ENCODE measurements around the gene WNT2B. TPM values are rescaled to one million over a fixed set of nuclear protein-coding genes. Genes with fewer than 3 reads are reported as not detected.

The WNT2B gene
- total and polyA plus RNA-seq, 10 of the 15 experiments (the other 5 are each of a cell fraction or from before 2014, with no cell fraction given): 0.02 to 1.1 (median 0.14) TPM

- WGBS (ENCODE audit: insufficient coverage, insufficient replicate concordance, low lambda C conversion rate, missing lambda C conversion rate): 95% methylated on average over 6 of the region's 6 CpGs
- no peak for FAIRE-seq
- BruUV-seq (replicated peaks): no TSS peak
- CTCF ChIA-PET: interaction anchor here (1.5 kb wide), 1 partner anchor 272 kb away, joined by 3 read pairs; no protein-coding TSS in a partner anchor
- no peaks in the 10 kb centered on the region for H3K79me2 ChIP-seq (ENCODE audit: control insufficient read depth, insufficient read depth, low read length)
- H3K27ac ChIP-seq (ENCODE audit: control insufficient read depth, insufficient read depth): no peak overlapping the region
- ATAC-seq: no peak
- H3K36me3 ChIP-seq (ENCODE audit: control insufficient read depth in 2 of 2, insufficient read depth in 2 of 2, low read length in 1 of 2): no peaks in the 10 kb centered on the region
- RAD21 ChIA-PET (ENCODE audit: unreplicated experiment): no interaction called here
- H3K4me1 ChIP-seq (ENCODE audit: control insufficient read depth, insufficient read depth, low read length): no peaks in the 10 kb centered on the region
- no peak overlapping the region for H3K9ac ChIP-seq (ENCODE audit: control insufficient read depth, insufficient read depth, low read length)
- TF ChIP-seq KDM1A (IDR thresholded peaks at IDR 0.05; ENCODE audit: borderline replicate concordance) (no peak), DPF2 (IDR thresholded peaks at IDR 0.05) (no peak), CEBPZ (IDR thresholded peaks at IDR 0.05; ENCODE audit: low read depth, low read length) (no peak), NFIC (IDR thresholded peaks at IDR 0.05; ENCODE audit: low read depth, low read length) (no peak), CREB1 (IDR thresholded peaks at IDR 0.05; ENCODE audit: low read depth) (no peak), ZNF622 (IDR thresholded peaks at IDR 0.05) (no peak), NRF1 (conservative IDR thresholded peaks at IDR 0.05; ENCODE audit: low read depth, low read length) (no peak), MTA3 (IDR thresholded peaks at IDR 0.05; ENCODE audit: borderline replicate concordance, low read length) (no peak), MTA2 (IDR thresholded peaks at IDR 0.05; ENCODE audit: low read depth) (no peak), TARDBP (IDR thresholded peaks at IDR 0.05; ENCODE audit: borderline replicate concordance) (no peak), MYB (IDR thresholded peaks at IDR 0.05; ENCODE audit: borderline replicate concordance, low read depth, low read length) (no peak), ZSCAN29 (IDR thresholded peaks at IDR 0.05) (no peak), ZNF217 (IDR thresholded peaks at IDR 0.05) (no peak), BMI1 (IDR thresholded peaks at IDR 0.05; ENCODE audit: borderline replicate concordance) (no peak), ATF7 (IDR thresholded peaks at IDR 0.05; ENCODE audit: low read depth) (no peak), ZNF592 (IDR thresholded peaks at IDR 0.05) (no peak), HDGF (IDR thresholded peaks at IDR 0.05) (no peak)
- POLR2A ChIA-PET: no interaction called here
- H3K4me3 ChIP-seq: no peak overlapping the region
- no peaks in the 10 kb centered on the region for H3K9me3 ChIP-seq (replicated peaks; ENCODE audit: control insufficient read depth, insufficient read depth, low read length)
- H4K20me1 ChIP-seq (ENCODE audit: control insufficient read depth, insufficient read depth): no peaks in the 10 kb centered on the region
- SMC1A ChIA-PET (ENCODE audit: uncharacterized antibody, unreplicated experiment): interaction anchor here (1.9 kb wide), 1 partner anchor 10 kb away, joined by 5 read pairs; no protein-coding TSS in a partner anchor
- in situ Hi-C loops (cut with MboI): no loop called here
- H3K4me2 ChIP-seq (ENCODE audit: control insufficient read depth, insufficient read depth): no peak overlapping the region
- no peak for DNase-seq (ENCODE audit: low read depth, low spot score)
- H2AFZ ChIP-seq (ENCODE audit: control insufficient read depth, low read depth, low read length): no peak overlapping the region
- no peaks in the 10 kb centered on the region for H3K27me3 ChIP-seq (replicated peaks in 1 of 2; ENCODE audit: control insufficient read depth in 2 of 2, insufficient read depth in 2 of 2, low read length in 1 of 2)
- intact Hi-C loops (cut with micrococcal nuclease; ENCODE audit: unreplicated experiment): no loop called here
These were observed 24.3 kb downstream of the WNT2B start for GRCh38 chr1:112533029-112533428.
